HG02840 (cell line): Measurements from ENCODE around the gene BRD7.
A peak's percentile ranks its signal among the peaks of the same experiment; 100 is the strongest.

Experiments used
- ATAC-seq: cut with Tn5 transposase; IDR thresholded peaks from one replicate; pipeline ENCODE4 v1.9.1; 2021; ENCODE audit warnings: mild to moderate bottlenecking, moderate library complexity, moderate number of reproducible peaks; ENCODE audit not compliant: unreplicated experiment, low FRiP score

The BRD7 gene

DNA sequence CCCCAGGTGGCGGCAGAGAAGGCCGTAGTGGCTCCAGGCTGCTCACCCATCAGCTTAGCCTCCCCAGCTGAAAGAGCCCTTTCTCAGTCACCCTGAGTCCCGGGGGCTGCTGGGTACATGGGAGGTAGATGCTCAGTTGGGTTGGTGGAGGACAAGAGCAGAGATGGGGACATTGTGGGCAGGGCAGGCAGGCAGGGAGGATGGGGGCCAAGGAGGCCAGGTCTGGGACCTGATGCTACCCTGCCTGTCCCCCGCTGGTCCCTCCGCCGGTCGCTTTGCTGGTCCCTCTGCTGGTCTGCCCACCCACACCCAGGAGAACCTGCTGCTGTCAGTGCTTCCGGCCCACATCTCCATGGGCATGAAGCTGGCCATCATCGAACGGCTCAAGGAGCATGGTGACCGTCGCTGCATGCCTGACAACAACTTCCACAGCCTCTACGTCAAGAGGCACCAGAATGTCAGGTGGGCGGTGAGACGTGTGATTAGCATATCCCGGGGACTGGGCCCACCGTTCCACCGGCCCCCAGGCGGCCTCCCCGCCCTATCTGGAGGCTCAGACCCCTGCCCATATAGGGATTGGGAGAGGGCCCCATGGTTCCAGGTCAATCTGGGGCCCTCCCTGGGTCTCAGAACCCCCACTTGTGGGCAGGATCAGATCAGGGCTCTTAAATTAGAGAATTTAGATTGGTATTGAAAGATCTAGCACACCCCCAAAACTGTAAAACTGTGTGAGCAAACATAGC lies 75.6 kb downstream of the BRD7 start:
- ATAC-seq, result no peak

DNA sequence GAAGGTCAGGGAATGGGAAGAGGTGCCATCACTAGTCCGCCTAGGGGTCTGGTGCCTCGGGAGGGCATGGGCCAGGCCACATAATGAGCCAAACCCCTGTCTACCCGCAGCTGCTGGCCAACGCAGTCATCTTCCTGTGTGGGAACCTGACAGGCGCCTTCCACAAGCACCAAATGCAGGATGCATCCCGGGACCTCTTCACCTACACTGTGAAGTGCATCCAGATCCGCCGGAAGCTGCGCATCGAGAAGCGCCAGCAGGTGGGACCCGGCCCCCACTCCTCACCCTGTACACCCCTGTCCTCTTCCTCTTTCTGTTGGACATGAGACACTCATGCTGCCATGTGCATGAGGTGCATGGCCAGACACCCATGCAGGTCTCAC lies 76.2 kb downstream of the BRD7 start:
- no peak for ATAC-seq

DNA sequence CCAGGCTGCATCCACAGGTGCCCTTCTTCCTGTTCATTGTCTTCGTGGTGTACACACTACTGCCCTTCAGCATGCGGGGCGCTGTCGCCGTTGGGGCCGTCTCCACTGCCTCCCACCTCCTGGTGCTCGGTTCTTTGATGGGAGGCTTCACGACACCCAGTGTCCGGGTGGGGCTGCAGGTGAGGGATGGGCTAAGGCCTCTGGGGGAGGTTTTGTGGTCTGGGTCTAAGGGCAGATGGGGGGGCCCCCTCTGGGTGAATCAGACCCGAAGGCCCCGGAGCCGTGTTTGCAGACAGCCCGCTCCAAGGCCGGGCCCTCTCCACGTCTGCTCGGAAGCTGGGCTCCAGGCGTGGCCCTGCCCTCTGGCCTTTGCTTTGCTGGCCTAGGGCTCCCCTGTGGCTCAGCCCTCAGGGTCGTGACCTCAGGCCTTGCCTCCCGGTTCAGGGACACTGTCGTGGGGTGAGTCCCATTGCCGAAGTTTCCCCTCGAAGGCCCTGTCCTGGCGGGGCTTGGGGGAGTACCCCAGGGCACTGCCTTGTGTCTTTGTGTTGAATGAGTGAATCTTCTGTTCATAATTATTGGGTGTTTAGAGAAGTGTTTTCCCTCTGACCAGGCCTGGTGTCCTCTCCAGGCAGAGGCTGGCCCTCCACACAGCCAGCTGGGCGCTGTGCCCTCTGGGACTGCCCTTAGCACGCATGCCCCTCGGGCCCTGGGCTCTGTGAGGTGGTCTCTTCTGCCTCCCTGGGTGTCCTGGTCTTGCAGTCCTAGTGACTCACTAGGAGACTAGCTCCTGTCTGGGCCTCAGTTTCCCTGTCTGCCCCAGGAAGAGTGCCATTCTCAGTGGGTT lies 76.8 kb downstream of the BRD7 start:
- ATAC-seq, result no peak

DNA sequence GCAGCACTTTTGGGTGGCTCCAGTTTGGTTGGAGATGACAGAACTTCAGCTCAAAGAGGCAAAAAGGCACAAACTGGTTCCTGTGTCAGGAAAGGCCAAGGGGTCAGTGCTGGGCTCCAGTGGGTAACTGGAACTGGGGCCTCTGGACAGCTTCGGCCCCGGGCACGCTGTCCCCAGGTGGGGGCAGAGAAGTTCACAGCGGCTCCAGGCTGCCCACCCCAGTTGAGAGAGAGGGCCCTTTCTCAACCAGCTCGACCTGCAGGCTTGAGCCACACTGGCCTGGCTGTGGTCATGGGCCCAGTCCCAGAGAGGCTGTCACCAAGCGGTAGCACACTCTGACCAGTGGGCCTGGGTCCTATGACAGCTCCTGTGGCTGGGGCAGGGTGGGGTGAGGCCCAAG lies 77.9 kb downstream of the BRD7 start:
- no peak for ATAC-seq

DNA sequence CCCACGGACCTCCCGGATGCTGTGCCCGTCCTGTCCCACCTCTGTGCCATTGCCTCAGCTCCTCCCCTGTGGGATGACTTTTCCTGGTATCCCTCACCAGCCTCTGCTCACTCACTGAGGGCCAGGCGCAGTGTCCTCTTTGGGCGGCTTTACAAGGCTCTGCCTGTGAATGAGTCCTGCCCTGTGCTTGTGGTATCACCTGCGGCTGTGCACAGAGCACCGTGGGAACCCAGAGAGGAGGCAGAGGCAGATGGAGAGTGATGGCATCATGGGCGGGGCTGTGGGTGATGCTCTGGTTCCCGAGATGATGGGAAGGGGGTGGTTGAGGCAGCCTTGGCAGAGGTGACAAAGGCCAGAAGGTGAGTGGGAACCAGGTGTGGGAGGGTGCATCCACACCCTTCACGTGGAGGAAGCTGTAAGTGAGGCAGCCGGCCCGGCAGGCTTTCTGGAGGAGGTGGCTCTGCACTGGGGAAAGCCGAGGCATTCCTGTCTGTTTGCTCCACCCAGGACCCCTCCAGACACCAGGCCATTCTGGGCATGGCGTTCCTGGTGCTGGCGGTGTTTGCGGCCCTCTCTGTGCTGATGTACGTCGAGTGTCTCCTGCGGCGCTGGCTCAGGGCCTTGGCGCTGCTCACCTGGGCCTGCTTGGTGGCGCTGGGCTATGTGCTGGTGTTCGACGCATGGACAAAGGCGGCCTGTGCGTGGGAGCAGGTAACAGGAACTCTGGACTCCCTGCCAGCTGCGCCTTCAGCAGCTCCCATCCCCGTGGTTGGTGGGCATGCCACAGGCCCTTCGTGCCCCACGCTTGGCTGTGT lies 78.6 kb downstream of the BRD7 start:
- no peak for ATAC-seq

DNA sequence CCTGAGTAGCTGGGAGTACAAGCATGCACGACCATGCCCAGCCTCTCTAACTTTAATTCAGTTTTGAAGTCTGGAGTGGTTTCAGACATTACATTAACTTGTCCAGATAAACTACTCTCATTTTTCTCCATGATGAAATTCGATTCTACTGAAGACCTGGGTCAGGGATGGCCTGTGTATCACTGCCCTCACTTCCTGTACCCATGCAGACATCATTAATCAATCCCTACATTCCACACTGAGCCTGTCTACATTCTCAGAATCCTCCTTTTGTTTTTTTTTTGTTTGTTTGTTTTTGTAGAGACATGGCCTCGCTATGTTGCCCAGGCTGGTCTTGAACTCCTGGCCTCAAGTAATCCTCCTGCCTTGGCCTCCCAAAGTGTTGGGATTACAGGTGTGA lies 79.9 kb downstream of the BRD7 start:
- ATAC-seq, result no peak

DNA sequence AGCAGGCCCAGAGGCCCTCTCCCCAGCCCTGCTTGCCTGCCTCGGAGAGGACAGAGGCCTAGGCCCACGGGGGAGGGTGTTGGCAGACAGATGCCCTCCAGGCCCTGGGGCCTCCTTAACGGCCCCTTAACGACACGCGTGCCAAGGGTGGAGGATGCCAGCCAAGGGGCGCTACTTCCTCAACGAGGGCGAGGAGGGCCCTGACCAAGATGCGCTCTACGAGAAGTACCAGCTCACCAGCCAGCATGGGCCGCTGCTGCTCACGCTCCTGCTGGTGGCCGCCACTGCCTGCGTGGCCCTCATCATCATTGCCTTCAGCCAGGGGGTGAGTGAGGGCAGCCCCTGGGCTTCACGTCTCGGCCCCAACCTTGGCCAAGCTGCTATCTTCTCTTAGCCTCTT lies 80.8 kb downstream of the BRD7 start:
- no peak for ATAC-seq

DNA sequence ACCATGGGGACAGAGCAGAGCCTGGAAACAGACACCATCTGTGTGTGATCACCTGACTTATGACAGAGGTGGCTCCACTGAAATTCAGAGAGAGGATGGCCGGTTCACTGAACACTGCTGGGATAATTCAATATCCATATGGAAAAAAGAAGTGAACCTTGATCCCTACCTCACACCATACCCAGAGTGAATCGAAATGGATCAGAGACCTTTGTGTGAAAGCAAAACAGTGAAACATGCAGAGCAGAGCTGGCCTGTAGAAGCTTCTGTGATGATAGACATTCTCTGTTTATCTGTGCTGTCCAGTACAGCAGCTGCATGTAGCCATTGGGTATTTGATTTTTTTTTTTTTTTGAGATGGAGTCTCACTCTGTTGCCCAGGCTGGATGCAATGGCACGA lies 82.1 kb downstream of the BRD7 start:
- no peak for ATAC-seq

DNA sequence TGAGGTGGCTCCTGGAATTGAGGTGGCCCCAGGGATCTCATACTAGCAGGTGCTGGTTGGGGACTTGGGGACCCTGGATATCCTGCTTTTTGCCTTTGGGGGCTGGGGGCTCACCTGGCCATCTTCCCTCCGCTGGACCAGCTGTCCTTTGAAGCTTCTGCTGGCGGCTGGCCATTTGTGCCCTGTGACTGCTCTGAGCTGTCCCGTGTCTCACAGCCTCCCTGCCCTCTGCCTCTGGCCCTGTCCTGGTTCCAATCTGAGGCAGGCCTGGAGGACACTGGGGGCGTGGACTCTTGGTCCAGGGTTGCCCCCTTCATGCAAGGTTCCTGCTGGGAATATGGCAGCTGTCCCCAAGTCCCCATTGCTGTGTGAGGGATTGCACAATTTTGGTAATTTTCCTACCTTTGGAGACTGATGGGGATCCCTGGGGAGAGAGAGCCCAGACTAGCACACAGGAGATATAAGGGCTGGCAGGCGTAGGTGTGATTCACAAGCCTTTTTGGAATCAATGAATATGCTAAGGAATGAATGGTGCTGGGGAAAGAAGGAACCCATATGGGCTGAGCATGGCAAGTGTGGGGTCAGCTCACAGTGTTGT lies 83.3 kb downstream of the BRD7 start:
- ATAC-seq, result no peak

DNA sequence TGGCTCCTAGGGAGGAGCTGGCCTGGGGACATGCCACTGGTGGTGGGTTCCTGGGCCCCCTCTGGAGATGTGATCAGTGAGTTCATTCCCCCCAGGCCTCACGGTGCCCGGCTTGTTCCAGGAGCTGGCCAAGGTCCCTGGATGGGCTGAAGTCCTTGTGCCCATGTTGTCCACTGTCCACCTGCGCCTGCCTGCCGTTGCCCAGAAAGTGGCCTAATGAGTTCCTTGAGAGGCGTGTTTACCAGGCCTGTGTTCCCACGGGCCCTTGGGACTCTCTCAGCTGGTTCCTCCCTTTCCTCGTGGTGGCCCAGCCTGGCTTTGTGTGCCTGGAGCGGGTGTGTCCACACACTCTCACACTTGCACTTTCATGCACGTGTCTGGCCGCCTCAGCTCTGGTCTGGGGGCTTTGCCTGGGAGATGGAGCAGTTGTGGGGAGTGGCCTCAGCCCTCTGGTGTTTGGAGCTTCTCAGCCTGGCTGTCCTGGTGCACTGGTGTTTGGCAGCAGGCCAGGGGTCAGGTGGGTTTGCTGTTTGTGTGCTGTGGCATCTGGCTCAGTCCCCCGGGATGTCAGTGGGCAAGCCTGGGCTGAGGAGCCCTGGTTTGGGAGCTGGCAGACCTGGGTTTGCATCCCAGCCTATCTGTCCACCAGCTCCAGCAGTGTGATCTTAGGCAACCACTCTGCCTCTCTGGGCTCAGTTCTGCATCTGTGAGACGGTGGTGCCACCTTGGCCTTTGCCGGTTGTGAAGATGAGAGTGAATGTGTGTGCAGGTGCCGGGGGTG lies 84.5 kb downstream of the BRD7 start:
- no peak for ATAC-seq

DNA sequence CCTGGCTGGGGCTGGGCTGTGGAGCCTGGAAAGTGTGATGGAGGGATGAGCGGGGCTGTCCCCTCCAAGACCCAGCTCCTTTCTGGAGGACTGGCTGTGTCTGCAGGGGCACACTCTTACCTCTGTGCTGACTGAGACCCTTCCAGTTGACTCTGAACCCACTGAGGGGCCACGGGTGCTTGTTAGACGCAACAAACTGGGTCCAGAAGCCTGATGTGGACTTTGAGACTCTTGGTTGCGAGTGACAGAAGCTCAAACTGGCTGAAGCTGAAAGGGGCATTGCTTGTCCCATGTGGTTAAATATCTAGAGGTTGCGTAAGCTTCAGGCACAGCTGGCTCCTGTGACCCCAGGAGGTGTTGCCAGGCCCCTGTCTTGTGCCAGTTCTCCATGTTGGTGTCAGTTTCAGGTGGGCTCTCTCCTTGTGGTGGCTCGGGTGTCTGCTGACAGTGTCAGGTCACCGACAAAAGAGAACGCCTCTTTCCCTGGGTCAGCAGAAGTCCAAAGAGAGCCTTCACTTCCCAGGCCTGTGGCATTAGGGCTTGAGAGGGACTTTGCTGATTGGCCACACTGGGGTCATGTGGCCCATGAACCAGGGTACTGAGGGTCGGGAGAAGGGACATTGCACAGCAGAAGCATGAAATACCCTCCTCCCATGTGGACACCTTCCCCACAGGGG lies 85.7 kb downstream of the BRD7 start:
- no peak for ATAC-seq

DNA sequence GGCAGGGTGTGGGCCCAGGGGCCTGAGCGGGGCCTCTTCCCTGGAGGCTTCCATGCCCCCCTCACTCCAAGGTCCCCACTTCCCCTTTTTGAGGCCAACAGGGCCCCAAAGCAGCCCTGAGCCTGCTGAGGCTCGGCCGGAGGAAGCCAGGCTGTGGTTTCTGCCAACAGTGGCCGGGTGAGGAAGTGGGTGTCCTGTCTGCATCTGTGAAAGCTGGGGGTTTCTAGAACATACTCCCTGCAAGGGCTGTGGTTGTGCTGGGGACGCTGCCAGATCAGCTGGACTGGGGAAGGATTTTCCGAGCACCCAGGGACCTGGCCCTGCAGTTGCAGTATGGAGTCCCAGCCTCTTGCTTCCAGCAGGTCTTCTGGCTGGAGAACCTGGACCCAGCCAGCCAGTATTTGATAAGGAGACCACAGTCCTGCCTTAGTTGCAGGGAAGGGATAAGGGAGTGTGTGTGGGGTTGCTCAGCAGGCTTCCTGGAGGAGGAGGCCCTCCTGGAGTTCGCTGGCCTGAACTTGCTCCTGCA lies 86.7 kb downstream of the BRD7 start:
- peak; percentile 85 for ATAC-seq

DNA sequence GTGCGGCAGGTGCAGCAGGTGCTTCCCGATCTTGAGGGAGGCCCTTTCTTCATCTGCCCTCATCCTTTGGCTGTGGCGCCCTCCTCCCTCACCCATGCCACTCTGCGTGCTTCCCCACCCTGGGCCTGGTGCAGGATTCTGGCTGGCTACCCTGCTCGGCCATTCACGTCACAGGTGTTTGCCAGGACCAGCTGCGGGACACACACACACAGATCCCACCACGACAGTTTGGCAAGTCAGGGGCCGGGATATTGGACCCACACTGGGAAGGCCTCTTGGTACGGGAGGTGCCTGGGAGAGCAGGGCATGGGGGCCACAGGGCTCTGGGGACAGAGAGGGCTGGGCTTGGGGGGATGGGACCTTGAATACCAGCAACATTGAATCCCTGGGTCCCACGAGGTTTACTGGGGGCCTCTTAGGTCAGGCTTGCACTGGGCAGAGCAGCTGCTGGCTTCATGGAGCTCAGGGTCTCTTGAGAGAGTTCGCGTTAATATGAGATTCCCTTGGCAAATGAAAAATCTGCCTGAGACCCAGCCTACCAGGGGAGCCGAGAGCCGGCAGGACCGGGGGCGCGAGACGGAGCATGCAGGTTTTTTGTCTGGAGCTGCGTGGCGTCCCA lies 87.3 kb downstream of the BRD7 start:
- no peak for ATAC-seq

DNA sequence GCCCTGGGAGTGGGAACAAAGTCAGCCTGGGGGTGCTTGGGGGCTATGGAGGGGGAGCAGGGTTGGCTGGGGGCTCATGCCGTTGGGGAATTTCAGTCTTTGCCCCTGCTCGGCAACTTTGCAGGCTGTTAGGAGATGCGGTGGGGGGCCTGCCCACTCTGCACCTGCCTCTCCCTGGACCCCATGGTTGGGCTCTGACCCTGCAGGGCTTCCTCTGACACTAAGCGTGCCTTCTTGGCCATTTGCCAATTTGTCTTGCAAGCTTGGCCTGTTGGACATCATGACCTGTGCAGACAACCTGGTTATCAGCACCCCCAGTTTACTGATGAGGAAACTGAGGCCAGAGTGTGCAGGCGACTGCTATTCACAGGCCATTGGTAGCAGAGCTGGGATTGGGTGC lies 87.9 kb downstream of the BRD7 start:
- no peak for ATAC-seq

DNA sequence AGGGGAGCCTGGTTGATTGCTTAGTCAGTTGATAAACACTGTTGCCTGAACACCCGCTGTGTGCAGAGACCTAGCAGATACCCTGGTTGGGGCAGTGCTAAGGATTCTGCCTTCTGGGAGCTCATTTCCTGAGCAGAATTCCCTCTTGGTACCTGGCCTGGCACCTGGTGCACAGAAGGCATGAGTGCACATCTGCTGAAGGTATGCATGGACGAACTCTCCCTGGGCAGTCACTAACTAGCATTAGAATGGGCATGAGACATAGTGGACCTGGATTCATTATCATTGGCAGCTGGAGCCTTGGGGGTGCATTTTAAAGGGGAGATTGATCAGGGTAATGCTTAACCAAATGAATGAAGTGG lies 89.3 kb downstream of the BRD7 start:
- no peak for ATAC-seq

DNA sequence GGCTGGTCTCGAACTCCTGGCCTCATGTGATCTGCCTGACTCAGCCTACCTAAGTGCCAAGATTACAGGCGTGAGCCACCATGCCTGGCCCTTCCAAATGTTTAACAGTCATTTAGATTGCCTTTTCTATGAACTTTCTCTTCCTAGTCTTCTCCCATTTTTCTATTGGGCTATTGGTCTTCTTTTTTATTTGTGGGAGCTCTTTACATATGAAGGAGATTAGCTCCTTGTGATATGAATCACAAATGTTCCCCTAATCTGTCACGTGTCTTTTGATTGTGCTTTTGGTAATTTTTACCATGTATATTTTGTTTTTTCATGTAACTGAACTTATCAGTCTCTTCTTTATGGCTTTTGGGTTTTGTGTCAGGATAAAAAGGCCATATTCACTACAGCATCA lies 90.5 kb downstream of the BRD7 start:
- no peak for ATAC-seq

DNA sequence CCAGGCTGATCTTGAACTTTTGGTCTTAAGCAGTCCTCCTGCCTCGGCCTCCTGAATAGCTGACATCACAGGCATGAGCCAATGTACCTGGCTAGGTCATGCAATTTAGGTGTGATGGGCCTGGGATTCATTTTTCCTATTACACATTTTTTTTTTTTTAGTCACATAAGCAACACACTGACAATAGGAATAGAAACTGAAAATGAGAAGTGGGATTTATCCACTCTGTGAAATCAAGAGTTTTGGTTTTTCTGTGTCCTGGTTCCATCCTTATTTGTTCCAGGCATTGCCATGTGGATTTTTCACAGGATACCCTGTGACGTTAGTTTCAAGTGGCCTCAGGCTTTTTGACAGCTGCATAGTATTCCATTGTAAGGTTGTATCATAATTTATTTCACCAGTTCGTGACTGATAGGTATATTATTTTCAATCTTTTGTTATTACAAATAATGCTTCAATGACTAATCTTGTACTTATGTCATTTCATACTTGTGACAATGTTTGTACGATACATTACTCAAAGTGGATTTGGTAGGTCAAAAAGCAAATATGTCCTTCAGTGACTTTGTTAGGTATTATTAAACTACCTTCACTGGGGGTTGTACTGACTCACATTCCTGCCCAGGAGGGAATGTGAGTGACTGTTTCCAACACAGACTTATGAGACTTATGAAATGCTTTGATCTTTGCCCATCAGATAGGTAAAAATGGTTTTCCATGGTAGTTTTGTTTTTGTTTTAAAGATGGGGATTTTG lies 91.8 kb downstream of the BRD7 start:
- ATAC-seq, result no peak

DNA sequence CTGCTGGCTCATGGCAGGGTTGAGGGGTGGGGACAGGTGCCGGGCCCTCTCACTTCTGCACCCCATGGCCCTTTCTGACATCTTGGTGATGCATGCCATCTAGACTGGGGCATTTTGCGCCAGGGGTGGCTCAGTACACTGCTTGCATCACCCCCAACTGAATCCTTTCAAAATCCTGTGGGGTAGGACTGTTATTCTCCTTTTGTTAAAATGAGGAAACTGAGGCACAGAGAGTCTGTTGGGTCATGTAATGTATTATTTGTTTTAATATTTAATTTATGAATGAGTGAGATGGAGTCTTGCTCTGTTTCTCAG lies 92.5 kb downstream of the BRD7 start:
- ATAC-seq, result no peak
